Measurements from ENCODE around the gene CDH11.

GRCh38 chr16:65061935-65062518, 59.8 kb downstream of the CDH11 start:
- TF ChIP-seq SIN3A (IDR thresholded peaks at IDR 0.05; ENCODE audit: borderline replicate concordance, insufficient read depth, low read length): no peak
- TF ChIP-seq TAF1 (IDR thresholded peaks at IDR 0.05; ENCODE audit: borderline replicate concordance, insufficient read depth, low read length): no peak
- no peak for TF ChIP-seq POLR2AphosphoS5 (IDR thresholded peaks at IDR 0.05; ENCODE audit: low read depth, low read length)
- no peak for TF ChIP-seq REST (IDR thresholded peaks at IDR 0.05; ENCODE audit: insufficient read depth in 1 of 2, low read depth in 2 of 2, low read length in 2 of 2)

Data from PFSK-1 (cell line).